NK-92 treated with Interleukin-12 subunit alpha and Interleukin-12 subunit beta, amount 100 ng/mL, for 24 hours (cell line): ENCODE data around the gene CYTH1.
"Not testable (repeated sequence)": the region's sequence is repeated elsewhere in the genome, so short reads cannot be mapped to it uniquely, and the experiment has no call there.

Experiments used
- DNase-seq: peaks from one replicate; lab custom pipeline; 2025; lab: John Stamatoyannopoulos, UW

Gene CYTH1

GRCh38 chr17:78759969-78760352 is 22.1 kb downstream of the CYTH1 start:
- no peak for DNase-seq

GRCh38 chr17:78759203-78759968 is 22.7 kb downstream of the CYTH1 start:
- DNase-seq: no peak

GRCh38 chr17:78753316-78754250 is 28.5 kb downstream of the CYTH1 start:
- DNase-seq: no peak

- no peak for DNase-seq
These were observed 30.5 kb downstream of the CYTH1 start for GRCh38 chr17:78751447-78752161.

- not testable (repeated sequence) for DNase-seq
These were observed 31.1 kb downstream of the CYTH1 start for GRCh38 chr17:78751000-78751399.

DNA sequence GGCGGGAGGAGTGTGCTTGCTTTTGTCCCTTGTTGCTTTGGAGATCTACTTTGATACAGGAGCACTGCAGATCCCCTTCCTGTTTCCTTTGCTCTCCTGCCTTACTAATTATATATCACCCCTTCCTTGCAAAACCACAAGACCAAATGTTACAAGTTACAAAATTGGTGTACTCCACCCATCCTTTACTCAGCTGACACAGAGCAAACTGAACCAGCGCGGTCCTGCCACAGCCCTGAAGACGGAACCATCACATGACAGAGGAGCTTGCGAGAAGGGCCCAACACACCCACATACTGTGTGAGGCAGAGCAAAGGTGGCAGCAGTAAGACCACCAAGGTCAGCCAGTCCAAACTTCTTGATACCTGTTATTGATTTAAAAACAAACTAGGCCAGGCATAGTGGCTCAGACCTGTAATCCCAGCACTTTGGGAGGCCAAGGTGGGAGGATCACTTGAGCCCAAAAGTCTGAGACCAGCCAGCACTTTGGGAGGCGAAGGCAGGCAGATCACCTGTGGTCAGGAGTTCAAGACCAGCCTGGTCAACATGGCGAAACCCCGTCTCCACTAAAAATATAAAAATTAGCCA is 33.2 kb downstream of the CYTH1 start:
- peak; percentile 63 for DNase-seq

GRCh38 chr17:78748048-78748729 is 33.9 kb downstream of the CYTH1 start:
- peak; percentile 36 for DNase-seq

- DNase-seq: no peak
These were observed 34.6 kb downstream of the CYTH1 start for GRCh38 chr17:78747488-78747887.

DNA sequence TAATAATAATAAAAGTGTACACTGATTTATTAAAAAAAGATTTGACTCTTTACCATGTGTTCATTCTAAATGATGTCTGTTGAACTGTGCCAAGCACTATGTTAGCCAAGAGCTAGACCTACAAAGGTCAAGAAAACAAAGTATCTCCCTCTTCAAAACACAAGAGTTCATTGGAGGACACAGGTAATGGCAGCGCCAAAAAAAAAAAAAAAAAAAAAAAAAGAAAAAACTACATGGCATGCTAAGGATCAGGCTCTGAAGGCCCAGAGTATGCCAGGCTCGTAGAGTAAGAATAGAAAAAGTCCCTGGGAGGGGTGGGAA is 35.2 kb downstream of the CYTH1 start:
- DNase-seq: no peak

GRCh38 chr17:78746263-78746948 is 35.7 kb downstream of the CYTH1 start:
- no peak for DNase-seq

GRCh38 chr17:78745407-78746088 is 36.5 kb downstream of the CYTH1 start:
- no peak for DNase-seq

DNA sequence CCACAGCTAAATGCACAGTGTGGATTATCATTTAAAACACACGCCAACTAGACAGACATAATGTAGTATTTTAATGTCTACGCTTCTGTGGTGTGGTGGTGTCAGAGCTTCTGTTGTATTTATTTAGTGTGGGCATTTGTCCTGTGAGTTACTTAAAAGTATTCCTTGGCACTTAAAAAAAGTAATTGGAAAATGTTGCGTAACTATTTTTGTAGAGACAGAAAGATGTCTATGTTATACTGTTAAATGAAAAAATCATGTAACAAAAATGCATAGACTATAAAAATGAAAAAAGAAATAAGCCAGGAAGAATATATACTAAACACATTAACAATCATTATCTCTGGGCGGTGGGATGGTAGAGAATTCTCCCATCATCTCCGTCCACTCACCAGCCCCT is 39.2 kb downstream of the CYTH1 start:
- DNase-seq: no peak

DNA sequence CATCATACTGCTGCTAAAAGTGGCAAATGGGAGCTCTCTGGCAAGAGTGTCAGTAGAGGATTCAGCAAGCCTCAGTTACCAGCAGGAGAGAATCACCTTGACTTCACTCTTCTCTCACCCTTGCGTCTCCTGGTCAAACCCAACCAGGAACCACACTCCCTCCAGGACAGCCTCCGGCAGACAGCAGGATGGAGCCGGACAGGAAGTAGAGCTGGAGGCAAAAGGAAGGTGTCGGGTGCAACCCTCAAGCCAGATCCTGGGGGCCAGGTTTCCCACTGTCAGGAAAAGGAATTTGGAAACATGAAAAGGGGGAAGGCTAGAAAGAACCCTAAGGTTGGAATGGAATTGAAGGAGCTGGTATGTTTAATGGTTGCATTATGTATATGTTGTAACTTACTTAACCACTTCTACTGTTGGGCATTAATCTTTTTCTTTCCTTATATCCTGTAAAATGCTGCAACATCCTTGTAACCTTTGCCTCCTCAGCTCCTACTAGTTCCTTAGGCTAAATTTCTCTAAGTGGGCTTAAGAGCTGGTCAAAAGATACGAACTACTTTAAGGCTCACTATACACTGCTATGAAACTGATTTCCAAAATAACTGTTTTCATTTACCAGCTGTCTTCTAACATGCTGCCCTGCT is 40.3 kb downstream of the CYTH1 start:
- no peak for DNase-seq

GRCh38 chr17:78739331-78739931 is 42.6 kb downstream of the CYTH1 start:
- no peak for DNase-seq

DNA sequence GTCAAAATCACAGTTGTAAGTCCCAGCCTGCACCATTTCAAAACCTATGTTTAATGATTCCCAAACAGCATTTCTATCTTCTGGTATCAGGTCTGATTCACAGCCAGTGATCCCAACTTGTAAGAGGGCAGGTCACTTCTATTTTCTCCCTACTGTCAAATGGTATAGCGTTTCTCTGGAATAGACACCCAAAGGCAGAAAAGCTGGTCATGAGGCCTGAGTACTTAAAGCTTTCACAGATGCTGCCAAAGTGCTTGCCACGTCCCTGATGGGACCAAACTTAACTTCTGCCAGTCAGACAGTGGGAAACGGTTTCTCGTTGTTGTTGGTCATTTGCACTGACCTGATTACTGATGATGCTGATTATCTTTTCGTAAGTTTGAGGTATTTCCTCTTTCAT is 43.4 kb downstream of the CYTH1 start:
- DNase-seq: no peak

DNA sequence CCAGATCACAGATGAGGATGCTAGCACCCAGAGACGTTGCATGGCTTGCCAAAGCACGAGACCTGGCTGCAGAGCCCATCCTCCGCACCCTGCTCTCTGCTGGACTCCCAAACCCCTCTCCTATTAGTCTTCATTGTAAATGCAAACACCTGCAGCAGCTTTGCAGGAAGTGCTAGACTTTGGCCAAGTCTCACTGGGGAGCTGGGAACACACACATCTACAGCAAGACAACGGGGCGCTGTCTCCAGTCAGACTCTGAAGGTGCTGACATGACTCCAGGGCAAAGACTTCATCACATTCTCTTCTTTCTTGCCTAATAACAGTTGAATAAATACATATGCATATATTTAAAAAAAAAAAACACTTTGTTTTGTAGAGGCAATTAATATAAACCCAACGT is 43.8 kb downstream of the CYTH1 start:
- DNase-seq: no peak

DNA sequence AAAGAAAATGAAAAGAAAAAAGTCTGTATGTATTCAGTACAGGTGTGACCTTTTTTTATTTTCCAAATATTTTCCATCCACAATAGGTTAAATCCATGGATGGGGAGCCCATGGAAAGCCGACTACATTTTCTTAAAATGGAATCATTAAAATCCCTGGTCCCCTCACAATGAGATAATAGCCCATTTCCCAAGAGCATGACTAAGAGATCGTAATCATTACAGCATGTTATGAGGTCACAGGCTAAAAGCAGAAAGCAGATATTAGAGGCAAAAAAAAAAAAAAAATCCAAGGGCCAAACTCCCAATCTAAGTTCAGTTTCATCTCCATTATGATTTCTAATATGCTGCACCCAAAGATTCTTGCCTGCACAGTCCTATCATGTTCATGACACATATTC is 44.7 kb downstream of the CYTH1 start:
- DNase-seq: no peak

DNA sequence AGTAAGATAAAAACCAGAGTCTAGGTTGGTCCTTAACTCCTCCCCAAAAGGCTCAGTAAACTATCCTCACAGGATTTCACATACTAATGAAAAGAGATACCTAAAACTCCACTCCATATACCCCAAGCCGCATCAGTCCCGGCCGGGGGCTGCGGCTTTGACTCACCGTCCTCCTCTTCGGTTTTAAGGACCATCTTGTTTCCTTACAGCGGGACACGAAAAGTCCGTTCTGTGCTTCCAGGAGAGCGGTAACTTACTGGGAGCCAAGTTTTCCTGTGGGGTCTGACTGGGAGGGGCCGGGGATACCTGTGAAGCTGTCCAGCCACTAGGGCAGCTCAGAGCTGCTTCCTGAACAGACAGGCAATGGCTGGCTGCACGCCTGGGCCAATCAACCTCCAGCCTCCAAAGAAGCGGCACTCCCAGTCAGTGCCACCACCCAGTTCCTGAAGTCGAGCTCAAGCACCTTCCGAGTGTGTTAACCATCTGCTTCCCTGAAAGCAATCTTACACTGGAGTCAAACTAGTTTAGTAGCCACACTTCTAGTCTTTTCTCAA is 45.5 kb downstream of the CYTH1 start:
- DNase-seq: no peak

GRCh38 chr17:78735832-78736525 is 46.1 kb downstream of the CYTH1 start:
- no peak for DNase-seq
